Measurements from ENCODE around the gene JAG2. TPM values are rescaled to one million over a fixed set of nuclear protein-coding genes. Genes with fewer than 3 reads are reported as not detected.

JAG2 gene
- total RNA-seq, 1 experiment from 2014 or later: 17.9 TPM

DNA sequence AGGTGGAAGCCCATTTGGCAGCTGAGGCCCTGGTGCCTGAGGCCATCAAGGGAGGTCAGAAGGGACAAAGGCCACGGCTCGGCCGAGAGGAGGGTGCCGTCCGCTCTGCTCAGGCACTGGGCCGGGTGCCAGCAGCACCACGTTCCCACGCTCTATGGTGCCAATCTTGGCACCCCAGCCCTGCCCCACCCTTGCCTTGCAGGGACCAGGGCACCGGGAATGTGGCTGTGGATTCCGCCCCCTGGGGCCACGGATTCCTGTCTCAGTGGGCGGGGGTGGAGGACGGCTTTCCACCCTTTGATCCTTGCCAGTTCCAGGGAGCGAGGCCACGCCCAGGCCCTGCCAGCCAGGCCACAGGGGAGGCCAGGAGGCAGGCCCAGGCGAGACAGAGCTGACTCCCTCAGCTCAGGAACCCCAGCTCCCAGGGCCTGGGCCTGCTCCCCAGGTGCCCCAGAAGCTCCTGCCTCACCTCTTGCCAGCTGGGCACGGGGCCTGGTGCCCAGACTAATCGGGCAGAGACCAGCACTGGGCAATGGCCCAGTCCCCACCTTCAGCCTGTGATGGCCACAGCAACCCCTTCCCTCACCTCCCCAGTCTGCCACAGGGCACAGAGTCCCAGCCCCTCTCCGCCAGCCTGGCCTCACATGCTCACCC, 76.9 kb downstream of the JAG2 start:
- Histone ChIP-seq H3K4me3 (ENCODE audit: insufficient read depth, low read depth, low read length) (no peak overlapping the region), H3K36me3 (replicated peaks; ENCODE audit: control insufficient read depth, insufficient read depth, low read length) (no peaks in the 10 kb centered on the region), H3K27me3 (ENCODE audit: control insufficient read depth, insufficient read depth, low read length) (peaks cover 38% of the 10 kb centered on the region)
- DNase-seq: no peak

DNA sequence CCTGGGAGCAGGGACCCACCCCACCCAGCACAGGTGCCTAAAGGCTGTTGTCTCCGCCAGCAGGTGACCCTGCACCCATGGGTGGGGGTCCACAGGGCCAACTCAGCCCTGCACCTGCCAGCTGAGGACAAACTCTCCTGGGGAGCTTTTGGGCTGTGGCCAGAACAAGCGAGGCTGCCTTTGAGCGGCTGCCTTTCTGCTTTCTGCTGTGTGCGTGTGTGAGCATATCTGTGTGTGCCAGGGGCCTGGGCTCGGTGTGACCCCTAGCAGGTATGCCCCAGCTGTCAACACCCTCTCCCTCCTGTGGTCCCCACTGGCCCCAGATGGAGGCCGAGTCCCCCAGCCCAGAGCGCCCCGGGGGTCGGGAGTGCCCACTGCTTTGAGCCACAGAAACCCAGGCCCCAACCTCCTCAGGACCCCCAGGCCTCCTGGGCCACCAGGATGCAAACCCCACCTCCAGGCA, 77.5 kb downstream of the JAG2 start:
- H3K4me3 ChIP-seq (ENCODE audit: insufficient read depth, low read depth, low read length): no peak overlapping the region
- peaks cover 38% of the 10 kb centered on the region for H3K27me3 ChIP-seq (ENCODE audit: control insufficient read depth, insufficient read depth, low read length)
- no peaks in the 10 kb centered on the region for H3K36me3 ChIP-seq (replicated peaks; ENCODE audit: control insufficient read depth, insufficient read depth, low read length)
- DNase-seq: no peak

Other genes with a start within 250 kb of the JAG2 start
- gene PLD4, start 243.9 kb downstream of the JAG2 start, total RNA-seq (2014; rRNA removed; shearing (Covaris generic)): 0.11 TPM in 1 of 2 replicates, not detected in the other
- 2.0 and 2.3 TPM in 2 replicates for gene AHNAK2, start 190.4 kb downstream of the JAG2 start, total RNA-seq (2014; rRNA removed; shearing (Covaris generic))
- 3.5 and 3.7 TPM in 2 replicates for gene CLBA1, start 183.0 kb downstream of the JAG2 start, total RNA-seq (2014; rRNA removed; shearing (Covaris generic))
- 99.0 and 111 TPM in 2 replicates for gene CDCA4, start 147.7 kb downstream of the JAG2 start, total RNA-seq (2014; rRNA removed; shearing (Covaris generic))
- gene GPR132, start 103.3 kb downstream of the JAG2 start, total RNA-seq (2014; rRNA removed; shearing (Covaris generic)): not detected in 2 replicates
- gene NUDT14, start 12.5 kb upstream of the JAG2 start, total RNA-seq (2014; rRNA removed; shearing (Covaris generic)): 30.4 and 33.6 TPM in 2 replicates
- 18.7 and 22.3 TPM in 2 replicates for gene BTBD6, start 79.8 kb upstream of the JAG2 start, total RNA-seq (2014; rRNA removed; shearing (Covaris generic))
- gene BRF1, start 132.2 kb upstream of the JAG2 start, total RNA-seq (2014; rRNA removed; shearing (Covaris generic)): 18.5 and 24.6 TPM in 2 replicates
- gene PACS2, start 146.0 kb upstream of the JAG2 start, total RNA-seq (2014; rRNA removed; shearing (Covaris generic)): 79.2 and 112 TPM in 2 replicates
- 0.42 and 1.1 TPM in 2 replicates for gene TEX22, start 229.8 kb upstream of the JAG2 start, total RNA-seq (2014; rRNA removed; shearing (Covaris generic))